ENCODE results near the gene PSD.

PSD gene

GRCh38 chr10:102382871-102383270, 35.7 kb downstream of the PSD start:
- DNase-seq: no peak

GRCh38 chr10:102381983-102382382, 36.6 kb downstream of the PSD start:
- no peak for DNase-seq

GRCh38 chr10:102379383-102379782, 39.2 kb downstream of the PSD start:
- no peak for DNase-seq

- no peak for DNase-seq
Measured at GRCh38 chr10:102376901-102377300, 41.7 kb downstream of the PSD start.

- DNase-seq: no peak
Measured at GRCh38 chr10:102375867-102376266, 42.7 kb downstream of the PSD start.

DNA sequence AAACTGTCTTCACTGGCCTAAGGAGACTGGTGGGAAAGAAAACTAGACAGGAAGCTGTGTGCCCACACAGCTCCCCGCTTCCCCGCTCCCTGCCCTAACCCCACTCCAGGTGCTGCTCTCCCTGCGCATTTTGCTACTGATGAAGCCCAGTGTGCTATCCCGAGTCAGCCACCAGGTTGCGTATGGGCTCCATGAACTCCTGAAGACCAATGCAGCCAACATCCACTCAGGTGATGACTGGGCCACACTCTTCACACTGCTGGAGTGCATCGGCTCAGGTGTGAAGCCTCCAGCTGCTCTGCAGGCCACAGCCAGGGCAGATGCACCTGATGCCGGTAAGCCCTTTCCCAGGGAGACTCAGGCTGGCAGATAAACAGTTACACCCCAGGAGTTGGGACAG, 43.3 kb downstream of the PSD start:
- no peak for DNase-seq

- no peak for DNase-seq
Measured at GRCh38 chr10:102371295-102371694, 47.3 kb downstream of the PSD start.

DNA sequence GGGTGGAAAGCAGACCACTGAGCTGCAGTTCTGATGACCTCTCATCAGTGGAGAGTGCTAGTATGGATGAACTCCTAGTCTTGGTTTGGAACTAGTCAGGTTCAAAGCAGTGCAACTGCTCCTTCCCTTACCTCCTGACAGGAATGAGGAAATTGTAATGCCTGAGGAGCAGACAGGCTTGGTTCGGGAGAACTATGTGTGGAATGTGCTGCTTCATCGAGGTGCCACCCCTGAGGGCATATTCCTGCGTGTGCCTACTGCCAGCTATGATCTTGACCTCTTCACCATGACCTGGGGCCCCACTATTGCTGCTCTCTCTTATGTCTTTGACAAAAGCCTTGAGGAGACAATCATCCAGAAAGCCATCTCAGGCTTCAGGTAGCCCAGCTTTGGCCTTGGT, 50.5 kb downstream of the PSD start:
- DNase-seq: no peak

- no peak for DNase-seq
Measured at GRCh38 chr10:102367441-102367840, 51.1 kb downstream of the PSD start.

GRCh38 chr10:102358712-102359382, 59.7 kb downstream of the PSD start:
- DNase-seq: no peak

GRCh38 chr10:102354451-102354850, 64.1 kb downstream of the PSD start:
- DNase-seq: no peak

All from effector CD4-positive, alpha-beta T cell (primary cell).